Stimulated activated CD8-positive, alpha-beta memory T cell treated with anti-CD3 and anti-CD28 coated beads, Interleukin-7, amount 100 ng/mL, for 1 hour (primary cell): ENCODE results near the gene CACNB4.
"Not testable (repeated sequence)": the region's sequence is repeated elsewhere in the genome, so short reads cannot be mapped to it uniquely, and the experiment has no call there.

ENCODE experiments used
- DNase-seq, 2 donors: peaks; one replicate each; pipeline ENCODE4 v3.0.0-alpha.2; 2020; ENCODE audit warnings: low read depth in 2 of 2

CACNB4 gene

GRCh38 chr2:152022090-152022489, 76.8 kb downstream of the CACNB4 start:
- DNase-seq = no peak

- not testable (repeated sequence) for DNase-seq
Measured at GRCh38 chr2:152021001-152021400, 77.8 kb downstream of the CACNB4 start.

- no peak for DNase-seq
Measured at GRCh38 chr2:152019732-152020131, 79.1 kb downstream of the CACNB4 start.

GRCh38 chr2:152016181-152017120, 82.4 kb downstream of the CACNB4 start:
- no peak for DNase-seq

- DNase-seq = no peak
Measured at GRCh38 chr2:152015552-152015951, 83.3 kb downstream of the CACNB4 start.

GRCh38 chr2:152012697-152013096, 86.1 kb downstream of the CACNB4 start:
- no peak for DNase-seq

- no peak for DNase-seq
Measured at GRCh38 chr2:152011724-152012123, 87.1 kb downstream of the CACNB4 start.

- no peak for DNase-seq
Measured at GRCh38 chr2:152005607-152006006, 93.2 kb downstream of the CACNB4 start.

GRCh38 chr2:152003283-152003682, 95.6 kb downstream of the CACNB4 start:
- DNase-seq = not testable (repeated sequence)

GRCh38 chr2:151999053-151999452, 99.8 kb downstream of the CACNB4 start:
- DNase-seq = peak in 1 of 2 donors; percentile 9

- DNase-seq = no peak
Measured at GRCh38 chr2:151996243-151997003, 102.4 kb downstream of the CACNB4 start.

- DNase-seq = no peak
Measured at GRCh38 chr2:151995161-151995557, 103.7 kb downstream of the CACNB4 start.

GRCh38 chr2:151994178-151994577, 104.7 kb downstream of the CACNB4 start:
- DNase-seq = not testable (repeated sequence)

- DNase-seq = no peak
Measured at GRCh38 chr2:151991010-151991409, 107.8 kb downstream of the CACNB4 start.

- no peak for DNase-seq
Measured at GRCh38 chr2:151989378-151989777, 109.5 kb downstream of the CACNB4 start.

- no peak for DNase-seq
Measured at GRCh38 chr2:151987484-151987883, 111.4 kb downstream of the CACNB4 start.

GRCh38 chr2:151984424-151985083, 114.3 kb downstream of the CACNB4 start:
- no peak for DNase-seq

GRCh38 chr2:151983221-151983620, 115.6 kb downstream of the CACNB4 start:
- DNase-seq = no peak

GRCh38 chr2:151981886-151982285, 117.0 kb downstream of the CACNB4 start:
- no peak for DNase-seq

GRCh38 chr2:151979694-151980093, 119.2 kb downstream of the CACNB4 start:
- no peak for DNase-seq

GRCh38 chr2:151978709-151979108, 120.1 kb downstream of the CACNB4 start:
- no peak for DNase-seq

- DNase-seq = no peak
Measured at GRCh38 chr2:151977631-151978030, 121.2 kb downstream of the CACNB4 start.
